NCI-H1048 (cell line): ENCODE results near the gene RPS21.
A peak's percentile ranks its signal among the peaks of the same experiment; 100 is the strongest.

Experiments used
- DNase-seq: peaks from one replicate; lab custom pipeline; 2025; lab: John Stamatoyannopoulos, UW

The RPS21 gene

DNA sequence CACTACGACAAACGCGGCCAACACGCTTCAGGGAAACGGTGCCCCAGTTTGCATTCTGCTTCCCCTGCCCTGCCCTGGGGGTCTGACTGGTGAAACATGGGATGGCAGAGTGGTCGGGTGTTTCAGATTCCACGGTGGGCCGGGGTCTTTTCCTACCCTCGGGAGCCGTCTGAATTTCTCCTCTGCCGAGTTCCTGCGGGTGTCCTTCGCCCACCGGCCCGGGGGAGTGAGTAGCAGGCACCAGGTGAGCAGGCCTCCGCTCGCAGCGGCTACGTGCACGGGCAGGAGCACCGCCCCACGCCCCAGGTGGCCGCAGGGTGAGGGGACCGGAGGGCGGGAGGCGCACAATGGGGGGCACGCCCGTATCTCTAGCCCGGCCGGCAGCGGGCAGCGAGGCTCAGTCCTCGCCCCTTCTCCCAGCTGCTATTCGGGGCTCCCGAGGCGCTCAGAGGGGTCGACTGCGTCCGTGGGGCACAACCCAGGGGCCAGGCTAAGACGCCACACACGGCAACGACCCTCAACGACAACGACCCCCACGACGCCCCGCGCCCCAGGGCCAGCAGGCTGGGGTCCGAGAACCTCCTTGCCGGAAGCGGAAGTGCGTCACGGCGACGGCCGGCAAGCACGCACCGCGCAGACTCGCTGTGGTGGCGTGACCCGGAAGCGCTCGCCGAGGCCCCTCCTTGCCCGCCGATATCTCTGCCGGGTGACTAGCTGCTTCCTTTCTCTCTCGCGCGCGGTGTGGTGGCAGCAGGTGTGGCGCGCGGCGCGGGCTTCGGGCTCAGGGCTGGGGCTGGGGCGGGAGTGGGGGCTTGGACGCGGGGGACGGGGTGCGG is at the start of gene RPS21:
TSS of gene RPS21 (plus strand) at position 721 of the 836 bp plus-strand sequence. CDS start 236 bp downstream, outside the sequence.
- peak; percentile 78 for DNase-seq

DNA sequence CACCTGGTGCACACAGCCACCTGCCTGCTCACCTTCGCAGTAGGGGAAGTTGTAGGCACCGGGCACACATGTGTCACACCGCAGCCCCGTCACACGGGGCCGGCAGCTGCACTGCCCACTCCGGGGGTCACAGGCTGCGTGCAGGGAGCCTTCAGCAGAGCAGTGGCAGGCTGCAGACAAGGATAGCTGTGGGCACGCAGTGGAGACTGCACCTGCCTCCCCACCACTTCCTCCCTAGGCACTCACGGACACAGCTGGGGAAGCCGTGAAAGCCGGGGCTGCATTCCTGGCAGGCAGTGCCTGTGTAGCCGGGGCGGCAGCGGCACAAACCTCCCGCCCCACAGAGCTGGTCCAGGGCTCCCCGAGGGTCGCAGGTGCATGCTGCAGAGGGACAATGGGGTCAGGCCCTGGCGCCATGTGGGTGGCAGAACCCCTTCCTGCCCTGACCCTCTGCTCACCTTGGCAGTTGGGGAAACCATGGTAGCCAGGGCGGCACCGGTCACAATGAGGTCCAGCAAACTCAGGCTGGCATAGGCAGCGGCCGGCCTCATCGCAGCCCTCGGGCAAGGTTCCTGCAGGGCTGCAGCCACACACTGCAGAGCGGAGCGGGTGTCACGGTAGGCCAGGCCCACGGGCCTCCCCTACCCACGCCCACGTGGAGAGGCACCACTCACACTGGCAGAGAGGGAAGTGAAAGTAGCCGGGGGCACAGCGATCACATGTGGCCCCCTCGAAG is 49.2 kb upstream of the RPS21 start:
- DNase-seq = no peak

DNA sequence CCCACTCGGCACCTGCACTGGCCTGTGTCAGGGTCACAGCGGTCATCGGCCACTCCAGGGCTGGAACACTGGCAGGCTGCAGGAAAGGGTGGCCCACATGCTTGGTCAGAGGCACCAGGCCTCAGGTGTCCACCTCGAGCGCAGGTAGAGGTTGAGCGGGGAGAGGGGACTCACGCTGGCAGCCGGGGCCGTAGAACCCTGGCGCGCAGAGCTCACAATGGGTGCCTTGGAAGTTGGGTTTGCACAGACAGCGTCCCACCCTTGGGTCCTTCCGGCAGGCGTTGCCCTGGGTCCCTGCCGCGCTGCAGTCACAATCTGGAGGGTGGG is 48.6 kb upstream of the RPS21 start:
- no peak for DNase-seq

DNA sequence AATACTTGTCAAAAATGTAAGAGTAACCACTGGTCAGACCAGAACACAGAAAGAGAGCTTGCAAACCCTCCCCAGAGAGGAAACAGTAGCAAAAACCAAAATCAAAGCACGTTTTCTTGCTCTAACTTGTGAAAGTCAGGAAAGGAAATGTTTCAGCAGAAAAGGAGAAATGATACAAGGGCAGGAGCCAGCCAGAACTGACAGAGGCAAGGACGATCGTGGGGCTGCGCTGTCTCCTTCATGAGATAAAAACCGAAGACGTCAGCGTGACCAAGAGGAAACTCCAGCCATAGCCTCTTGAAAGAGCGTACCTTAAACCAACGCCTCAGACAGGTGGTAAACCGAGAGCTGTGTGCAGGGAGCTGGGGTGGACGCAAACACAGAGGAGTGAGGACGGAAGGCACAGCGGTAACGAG is 47.2 kb upstream of the RPS21 start:
- DNase-seq = no peak

DNA sequence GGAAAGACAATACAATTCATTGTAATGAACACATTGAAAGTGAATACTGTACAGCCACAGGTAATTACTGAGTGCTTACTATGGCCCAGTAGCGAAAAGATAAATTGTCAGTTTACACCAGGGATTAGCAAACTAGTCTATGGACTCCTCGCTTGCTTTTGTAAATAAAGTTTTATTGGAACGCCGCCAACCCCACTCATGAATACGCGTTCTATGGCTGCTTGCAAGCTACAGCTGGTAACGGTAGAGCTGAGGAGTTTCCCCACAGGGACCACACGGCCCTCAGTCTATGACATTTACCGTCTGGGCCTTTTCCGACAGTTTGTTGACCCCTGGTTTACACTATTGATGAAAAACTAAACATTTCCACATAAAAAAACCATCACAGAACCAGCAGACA is 44.0 kb upstream of the RPS21 start:
- no peak for DNase-seq

DNA sequence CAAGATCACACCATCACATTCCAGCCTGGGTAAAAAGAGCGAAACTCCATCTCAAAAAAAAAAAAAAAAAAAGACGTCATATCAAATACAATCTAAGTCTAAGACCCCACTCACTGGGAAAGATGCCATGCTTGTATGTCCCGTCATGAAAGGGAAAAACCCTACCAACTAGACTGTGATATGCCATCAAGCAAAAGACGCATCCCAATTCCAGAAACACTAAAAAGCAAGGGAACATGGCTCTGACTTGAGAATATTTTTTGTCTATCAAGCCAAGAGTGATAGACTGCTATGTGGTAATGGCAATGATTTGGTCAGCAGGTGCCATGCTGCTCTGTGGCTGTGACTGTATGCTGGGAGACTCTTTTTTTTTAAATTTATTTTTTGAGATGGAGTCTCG is 42.8 kb upstream of the RPS21 start:
- DNase-seq = no peak

DNA sequence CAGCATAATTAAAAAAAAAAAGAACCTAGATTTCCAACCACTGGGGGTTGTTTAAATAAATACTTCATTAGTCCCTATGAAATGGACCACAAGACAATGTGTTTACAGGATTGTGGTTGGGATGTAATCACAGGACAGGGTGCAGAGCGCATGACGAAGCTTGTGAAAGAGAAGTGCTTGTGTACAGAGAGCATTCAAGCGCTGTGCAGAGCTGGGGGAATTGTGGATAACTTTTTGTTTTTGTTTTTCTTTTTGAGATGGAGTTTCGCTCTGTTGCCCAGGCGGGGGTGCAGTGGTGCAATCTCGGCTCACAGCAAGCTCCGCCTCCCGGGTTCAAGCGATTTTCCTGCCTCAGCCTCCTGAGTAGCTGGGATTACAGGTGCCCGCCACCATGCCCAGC is 42.1 kb upstream of the RPS21 start:
- no peak for DNase-seq

DNA sequence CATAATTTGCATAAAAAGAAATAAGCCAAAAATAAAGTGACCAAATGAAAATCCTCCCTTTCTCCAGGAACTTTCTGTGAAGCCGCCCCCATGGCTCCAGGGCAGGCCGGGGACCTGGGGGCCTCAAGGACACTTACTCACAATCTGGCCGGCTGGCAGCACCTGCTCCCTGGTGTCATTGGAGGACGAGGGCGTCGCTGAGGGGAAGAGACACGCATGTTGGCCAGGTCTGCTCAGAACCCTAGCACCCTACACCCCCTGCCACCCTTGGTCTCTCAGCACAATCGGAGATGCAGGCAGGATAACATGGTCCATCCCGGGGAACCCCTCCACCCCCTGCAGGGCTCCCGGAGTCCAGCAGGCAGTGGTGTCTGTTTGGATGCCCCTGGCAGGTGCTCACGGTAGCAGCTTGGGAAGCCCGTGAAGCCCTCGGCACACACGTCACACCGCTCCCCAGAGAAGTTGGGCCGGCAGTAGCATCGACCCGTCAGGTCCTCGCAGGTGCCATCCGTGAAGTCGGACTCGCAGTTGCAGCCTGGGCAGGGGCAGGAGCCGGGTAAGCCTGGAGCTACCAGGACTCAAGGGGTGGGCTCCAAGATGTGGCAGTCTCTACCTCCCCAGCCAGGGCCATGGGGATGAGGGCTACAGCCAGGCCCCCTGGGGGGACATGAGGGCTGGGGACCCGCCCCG is 41.1 kb upstream of the RPS21 start:
- no peak for DNase-seq

DNA sequence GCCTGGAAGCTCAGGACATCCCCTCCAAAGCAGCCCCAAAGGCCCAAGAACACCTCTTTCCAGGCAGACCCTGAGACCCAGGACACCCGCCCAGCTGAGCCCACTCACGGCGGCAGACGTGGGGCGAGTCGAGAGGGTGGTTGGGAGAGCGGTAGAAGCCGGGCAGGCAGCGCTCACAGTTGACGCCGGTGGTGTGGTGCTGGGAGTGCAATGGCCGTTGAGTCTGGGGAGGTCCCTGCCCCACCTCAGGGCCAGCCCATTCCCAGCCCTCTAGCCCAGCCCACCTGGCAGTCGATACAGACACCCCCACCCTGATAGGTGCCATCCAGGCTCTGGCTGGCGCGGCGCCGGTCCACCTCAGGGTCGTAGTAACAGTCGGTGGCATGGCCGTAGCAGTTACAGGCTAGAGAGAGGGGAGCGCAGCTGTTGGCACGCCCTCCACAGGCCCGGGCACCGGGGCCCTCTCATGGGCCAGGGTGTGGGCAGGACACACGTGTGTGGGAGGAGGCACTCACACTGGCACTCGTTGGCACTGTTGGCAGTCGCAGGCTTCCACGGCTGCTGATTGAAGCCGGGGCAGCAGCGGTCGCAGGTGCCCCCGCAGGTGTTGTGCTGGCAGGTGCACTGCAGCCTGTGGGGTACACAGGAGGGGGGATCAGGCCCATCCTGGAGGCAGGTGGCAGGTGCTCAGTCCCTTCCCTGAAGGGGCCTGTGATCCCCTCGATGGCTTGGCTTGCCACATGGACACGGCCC is 40.3 kb upstream of the RPS21 start:
- DNase-seq = no peak

DNA sequence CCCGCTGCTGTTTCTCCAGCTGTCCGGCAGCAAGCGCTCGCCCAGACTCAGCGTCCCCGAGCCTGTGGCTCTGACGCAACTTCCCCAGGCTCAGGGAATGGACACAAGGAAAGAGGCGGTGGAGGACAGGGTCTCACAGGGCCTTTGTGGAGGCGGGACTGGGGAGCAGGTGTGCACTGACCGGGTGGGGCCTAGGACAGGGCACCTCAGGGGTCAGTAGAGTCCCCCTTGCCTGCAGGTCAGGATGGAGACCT is 39.8 kb upstream of the RPS21 start:
- no peak for DNase-seq

DNA sequence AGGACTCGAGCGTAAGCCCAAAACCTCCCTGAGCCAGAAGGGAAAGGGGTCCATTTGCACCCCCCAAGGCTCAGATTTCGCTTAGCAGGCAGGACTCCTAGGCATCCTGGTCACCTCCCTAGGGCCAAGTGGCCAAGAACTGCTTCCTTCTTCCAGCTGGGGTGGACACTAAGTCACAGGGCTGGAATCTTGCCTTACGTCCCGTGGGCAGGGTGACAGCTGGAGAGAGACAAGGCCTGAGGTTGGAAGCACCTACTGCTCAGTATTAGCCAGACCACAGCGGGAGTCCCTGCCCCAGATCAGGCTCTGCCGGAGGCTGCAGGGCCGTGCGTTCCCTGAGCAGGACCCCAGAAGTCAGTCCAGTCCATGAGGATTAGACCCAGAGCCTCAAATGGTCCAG is 39.5 kb upstream of the RPS21 start:
- DNase-seq = no peak

DNA sequence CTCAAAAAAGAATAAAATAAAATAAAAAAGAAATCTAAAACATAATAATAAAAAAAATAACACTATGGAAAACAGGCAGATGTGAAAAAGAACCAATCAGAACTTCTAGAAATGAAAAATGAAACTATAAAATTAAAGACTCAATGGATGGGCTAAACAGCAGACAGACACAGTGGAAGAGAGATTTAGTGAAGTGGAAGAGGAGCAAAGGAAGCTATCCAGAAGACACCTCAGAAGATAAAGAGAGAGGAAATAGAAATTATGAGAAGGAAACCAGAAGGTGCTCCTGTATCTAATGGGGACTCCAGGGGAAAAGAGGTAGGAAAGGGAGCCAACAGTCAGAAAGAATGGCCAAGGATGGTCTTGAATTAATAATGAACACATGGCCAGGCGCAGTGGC is 38.3 kb upstream of the RPS21 start:
- no peak for DNase-seq

DNA sequence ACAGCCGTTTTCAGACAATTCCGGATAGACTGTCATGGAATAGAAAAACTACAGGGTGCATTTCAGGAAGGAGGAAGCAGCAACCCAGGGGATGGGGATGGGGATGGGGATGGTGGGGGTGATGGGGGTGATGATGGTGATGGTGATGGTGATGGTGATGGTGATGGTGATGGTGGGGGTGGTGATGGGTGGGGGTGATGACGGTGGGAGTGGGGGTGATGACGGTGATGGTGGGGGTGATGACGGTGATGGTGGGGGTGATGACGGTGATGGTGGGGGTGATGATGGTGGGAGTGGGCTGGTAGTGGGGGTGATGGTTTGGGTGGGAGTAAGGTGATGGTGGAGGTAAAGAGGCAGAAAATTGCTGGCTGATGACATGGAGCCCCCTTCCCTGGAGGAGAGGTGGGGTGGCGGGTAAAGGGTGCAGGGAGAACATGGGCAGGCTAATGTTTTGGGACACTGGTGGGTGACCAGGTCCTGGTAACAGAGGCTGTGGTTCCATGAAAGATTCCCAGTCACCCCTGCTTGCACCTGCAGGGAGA is 37.3 kb upstream of the RPS21 start:
- DNase-seq = no peak

DNA sequence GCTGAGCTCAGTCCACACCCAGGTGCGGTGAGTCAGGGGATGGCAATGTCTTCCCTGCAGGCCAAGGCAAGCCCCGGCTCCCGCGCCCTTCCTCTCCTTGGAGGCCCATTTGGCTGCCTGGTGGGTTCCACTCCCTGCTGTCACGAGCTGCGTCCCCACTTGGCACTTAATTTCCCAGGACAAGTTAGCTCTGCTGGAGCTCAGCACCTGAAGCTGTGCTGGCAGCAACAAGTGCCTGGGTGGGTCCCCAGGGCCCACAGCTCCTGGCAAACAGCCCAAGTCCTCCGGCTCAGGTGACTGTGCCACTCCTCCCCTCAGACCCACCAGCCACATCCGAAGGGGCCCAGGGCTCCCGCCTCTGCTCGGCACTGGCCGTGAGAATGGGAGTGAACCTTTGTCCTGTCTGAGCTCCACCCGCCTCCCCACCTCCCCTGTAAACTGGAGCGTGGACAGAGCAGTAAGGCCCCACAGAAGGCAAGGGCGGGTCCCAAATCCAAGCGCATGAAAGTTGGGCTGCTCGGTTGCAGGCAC is 36.7 kb upstream of the RPS21 start:
- DNase-seq = no peak

DNA sequence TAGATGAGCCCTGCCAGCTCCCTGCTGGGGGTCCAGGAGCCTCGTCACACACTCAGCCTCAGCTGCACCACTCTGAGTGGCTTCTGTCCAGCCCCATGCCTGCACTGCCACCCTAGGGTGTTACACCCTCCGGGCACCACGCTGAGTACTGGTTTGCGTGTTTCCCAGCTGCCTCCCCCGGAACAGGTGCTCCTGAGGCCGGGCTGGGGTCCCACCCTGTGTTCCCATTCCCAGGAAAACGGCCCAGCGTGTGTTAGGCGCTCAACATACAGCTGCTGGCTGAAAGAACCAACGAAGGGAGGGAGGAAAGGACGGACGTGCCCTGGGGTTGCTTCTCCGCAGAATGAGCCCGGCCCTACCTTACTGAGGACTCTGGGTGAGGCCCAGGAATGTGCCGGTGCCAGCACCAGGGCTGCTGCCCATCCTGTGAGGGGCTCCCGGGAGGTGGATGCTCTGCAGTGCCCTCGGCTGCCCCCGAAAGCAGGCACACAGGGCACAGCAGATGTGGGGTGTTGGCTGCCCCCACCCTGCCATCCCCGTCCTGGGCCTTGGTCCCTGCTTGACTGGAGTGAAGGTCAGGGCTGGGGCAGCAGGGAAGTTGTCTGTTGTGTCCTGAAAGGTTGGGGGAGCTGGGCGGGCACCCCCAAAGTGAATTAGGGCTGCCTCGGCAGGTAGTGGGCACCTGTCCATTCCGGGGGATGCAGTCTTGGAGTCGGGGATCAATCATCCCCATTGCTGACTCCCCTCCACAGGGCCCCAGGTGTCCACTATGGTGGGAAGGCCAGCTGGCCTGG is 36.1 kb upstream of the RPS21 start:
- no peak for DNase-seq

DNA sequence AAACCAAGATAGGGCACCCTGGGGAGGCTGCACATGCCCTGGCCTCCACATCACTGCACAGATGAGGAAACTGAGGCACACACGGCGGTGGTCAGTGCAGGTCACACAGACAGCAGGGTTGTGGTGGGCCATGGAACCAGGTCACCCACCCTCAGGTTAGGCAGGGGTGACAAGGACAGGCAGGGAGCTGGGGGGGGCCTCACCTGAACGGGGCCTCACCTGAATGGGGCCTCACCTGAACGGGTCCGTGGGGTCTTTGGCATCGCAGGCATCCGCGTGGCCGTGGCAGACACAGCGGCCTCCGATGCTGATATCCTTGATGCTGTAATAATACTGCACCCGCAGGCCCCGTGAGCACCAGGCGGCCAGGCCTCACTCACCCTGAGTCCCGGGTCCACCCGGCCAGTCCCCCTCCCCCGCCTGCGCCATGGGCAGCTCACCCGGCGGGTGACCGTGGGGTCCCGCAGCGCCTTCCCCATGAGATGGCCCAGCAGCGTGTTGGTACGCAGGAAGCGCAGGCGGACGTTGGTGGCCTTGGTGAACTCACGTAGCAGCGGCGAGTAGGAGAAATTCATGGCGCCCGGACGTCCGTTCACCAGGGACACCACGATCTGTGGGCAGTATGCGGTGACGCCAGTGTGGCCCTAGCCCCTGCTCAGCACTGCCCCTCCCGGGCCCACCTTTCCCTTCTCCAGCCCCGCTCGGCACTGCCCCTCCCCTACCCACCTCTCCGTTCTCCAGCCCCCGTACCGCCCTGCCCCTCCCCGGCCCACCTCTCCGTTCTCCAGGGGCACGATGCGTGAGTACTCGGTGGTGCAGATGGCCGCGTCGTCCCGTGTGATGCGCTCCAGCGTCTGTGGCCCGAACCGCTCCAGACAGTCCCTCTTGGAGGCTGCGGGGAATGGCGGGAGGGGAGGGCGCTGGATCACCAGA is 35.2 kb upstream of the RPS21 start:
- no peak for DNase-seq

DNA sequence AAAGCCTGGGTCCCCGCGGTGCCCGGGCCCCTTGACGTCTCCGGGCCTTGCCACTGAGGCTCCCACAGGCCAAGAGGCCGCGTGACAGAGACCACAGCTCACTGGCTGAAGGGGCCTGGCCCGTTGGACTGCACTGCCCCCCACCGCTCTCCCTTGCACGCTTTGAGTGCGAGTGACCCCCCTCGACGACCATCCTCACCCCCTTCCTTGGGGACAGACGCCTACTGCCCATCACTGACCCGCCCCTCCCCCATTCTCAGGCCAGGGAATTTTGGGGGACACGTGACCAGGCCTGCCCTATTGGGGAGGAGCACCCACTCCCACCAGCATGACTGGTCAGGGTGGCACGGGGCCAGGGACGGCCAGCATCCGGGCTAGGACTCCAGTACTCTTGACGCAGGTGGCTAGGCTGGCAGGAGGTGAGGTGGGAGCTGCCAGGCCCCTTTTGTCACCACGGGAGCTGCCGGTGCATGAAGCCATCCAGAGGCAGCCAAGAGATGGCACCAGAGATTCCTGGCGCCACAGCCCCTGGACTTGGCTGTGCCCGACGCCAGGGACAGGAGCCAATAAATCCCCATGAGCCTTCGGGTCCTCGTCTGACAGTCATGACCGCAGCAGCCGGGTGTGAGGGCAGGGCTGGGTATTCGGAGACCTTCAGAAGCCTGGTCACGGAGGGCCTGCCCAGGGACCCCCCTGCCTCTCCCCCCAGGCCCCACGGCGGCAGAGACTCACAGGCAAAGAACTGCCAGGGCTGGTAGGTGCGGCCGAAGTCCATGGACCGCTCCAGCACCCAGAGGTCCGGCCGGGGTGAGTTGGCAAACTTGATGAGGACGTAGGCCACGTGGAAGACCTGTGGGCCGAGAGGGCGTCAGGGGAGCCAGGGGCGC is 34.3 kb upstream of the RPS21 start:
- no peak for DNase-seq

DNA sequence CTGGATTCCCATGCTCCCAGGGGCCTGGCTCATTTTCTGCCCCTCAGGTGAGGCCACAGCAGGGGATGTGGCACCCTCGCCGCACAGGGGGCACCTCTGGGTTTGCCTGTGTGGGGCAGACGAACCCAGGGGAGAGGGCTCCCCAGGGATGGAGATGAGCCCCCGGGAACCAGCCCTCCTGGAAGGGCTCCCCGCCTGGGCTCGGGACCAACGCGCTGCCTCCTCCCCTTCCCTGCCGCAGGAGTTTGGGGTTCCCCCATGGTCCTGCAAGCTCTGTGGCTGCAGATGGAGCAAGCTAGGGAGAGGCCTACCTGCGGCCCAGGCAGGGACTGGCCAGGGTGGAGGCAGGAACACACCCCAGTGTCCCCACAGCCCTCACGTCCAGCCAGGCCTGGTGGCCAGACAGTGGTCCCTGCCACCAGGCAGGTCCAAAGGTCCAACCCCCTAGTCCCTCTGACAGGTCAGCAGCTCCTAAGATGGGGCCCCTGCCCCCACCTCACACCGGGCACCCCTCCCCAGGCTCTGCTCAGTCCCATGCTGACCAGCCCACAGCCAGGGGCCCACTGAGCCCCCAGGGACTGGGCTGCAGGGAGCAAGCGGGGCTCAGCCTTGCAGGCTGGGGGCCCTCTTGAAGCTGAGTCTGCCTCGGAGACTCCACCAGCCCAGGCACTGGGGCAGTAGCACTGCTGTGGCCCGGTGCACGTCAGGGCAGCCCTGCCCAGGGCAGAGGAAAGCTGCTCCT is 33.4 kb upstream of the RPS21 start:
- DNase-seq = no peak
